ENCODE data around the gene CCDC157.

The CCDC157 gene

DNA sequence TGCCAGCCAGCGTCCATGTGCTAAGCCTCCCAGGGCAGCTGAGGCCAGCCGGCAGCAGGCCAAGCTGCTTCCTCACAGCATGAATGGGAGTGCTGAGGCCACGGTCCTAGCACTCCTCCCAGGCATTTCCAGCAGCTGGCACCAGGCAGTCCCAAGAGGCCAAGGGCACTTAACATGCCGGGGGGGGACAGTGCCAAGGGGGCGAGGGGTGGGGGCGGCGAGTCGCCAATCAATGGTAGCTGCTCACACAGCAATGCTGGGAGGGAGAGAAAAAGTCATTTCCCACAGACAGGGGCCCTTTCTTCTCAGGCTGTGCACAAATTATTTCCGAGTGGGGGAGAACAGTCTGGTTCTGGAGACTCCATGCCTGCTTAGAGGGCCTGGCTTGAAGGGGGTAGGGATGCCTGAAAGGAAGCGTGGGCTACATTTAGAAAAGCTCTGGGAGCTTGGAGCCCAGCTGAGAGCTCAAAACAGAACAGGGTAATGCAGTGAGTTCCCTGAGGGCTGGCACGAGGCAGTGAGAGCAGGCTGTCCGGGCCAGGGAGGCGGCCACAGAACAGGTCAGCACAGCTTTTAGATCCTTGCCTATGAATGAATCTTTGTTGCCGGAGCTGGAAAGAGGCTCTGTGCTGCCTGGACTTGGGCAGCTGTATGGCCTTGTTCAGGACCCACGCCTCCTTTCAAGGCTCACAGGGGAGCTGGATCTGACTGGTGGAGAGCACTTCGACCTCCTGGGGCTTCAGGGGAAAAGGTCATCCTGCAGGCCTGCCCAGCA, 15.7 kb upstream of the CCDC157 start:
- TF ChIP-seq, protein P1, sequence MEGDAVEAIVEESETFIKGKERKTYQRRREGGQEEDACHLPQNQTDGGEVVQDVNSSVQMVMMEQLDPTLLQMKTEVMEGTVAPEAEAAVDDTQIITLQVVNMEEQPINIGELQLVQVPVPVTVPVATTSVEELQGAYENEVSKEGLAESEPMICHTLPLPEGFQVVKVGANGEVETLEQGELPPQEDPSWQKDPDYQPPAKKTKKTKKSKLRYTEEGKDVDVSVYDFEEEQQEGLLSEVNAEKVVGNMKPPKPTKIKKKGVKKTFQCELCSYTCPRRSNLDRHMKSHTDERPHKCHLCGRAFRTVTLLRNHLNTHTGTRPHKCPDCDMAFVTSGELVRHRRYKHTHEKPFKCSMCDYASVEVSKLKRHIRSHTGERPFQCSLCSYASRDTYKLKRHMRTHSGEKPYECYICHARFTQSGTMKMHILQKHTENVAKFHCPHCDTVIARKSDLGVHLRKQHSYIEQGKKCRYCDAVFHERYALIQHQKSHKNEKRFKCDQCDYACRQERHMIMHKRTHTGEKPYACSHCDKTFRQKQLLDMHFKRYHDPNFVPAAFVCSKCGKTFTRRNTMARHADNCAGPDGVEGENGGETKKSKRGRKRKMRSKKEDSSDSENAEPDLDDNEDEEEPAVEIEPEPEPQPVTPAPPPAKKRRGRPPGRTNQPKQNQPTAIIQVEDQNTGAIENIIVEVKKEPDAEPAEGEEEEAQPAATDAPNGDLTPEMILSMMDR (IDR thresholded peaks at IDR 0.05) = no peak
- Histone ChIP-seq H3K27me3 (no peaks in the 10 kb centered on the region), H3K27ac (no peak overlapping the region), H3K36me3 (peaks cover 100% of the 10 kb centered on the region), H3K9me3 (no peaks in the 10 kb centered on the region), H3K4me3 (ENCODE audit: low read depth in 1 of 2, low read length in 1 of 2) (no peak overlapping the region), H3K4me1 (ENCODE audit: control insufficient read depth in 1 of 2, insufficient read depth in 1 of 2, low read depth in 1 of 2, low read length in 1 of 2) (no peaks in the 10 kb centered on the region)

DNA sequence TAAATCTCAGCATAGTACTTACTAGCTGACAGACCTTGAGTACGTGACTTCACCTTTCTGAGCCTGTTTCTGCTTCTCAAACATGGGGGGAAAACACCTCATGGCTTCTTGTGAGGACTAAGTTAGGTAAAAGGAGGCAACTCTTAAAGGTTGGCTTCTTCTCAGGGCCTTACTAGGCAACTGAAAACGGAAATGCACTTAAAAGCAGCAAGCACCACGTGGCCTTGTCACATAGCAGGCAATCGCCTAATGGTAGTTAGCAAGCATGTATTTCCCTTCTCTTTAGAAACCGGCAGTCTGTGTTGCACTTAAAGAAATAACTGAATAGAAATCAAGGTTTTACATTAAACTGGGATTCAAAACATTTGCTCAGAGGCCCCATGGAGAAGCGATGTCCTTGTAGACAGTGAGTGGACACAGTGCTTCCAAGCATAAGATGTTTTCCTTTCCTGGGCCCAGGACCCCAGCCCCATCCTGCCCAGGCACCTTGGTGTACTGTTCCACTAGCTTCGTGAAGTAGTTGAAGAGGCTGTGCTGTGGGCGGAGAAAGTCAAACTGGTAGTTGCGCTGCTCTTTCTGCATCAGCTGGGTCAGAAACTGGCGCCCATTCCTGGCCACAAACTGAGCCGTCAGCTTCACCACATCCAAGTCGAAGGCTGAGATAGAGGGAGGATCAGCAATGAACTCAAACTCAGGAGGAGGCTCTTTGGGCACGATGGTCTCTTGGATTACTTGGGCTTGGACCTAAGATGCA, 12.2 kb upstream of the CCDC157 start:
- Histone ChIP-seq H3K9me3 (no peaks in the 10 kb centered on the region), H3K4me3 (ENCODE audit: low read depth in 1 of 2, low read length in 1 of 2) (no peak overlapping the region), H3K27ac (no peak overlapping the region), H3K4me1 (ENCODE audit: control insufficient read depth in 1 of 2, insufficient read depth in 1 of 2, low read depth in 1 of 2, low read length in 1 of 2) (no peaks in the 10 kb centered on the region), H3K27me3 (no peaks in the 10 kb centered on the region), H3K36me3 (peaks cover 100% of the 10 kb centered on the region)
- TF ChIP-seq, protein P1 (IDR thresholded peaks at IDR 0.05) = no peak

DNA sequence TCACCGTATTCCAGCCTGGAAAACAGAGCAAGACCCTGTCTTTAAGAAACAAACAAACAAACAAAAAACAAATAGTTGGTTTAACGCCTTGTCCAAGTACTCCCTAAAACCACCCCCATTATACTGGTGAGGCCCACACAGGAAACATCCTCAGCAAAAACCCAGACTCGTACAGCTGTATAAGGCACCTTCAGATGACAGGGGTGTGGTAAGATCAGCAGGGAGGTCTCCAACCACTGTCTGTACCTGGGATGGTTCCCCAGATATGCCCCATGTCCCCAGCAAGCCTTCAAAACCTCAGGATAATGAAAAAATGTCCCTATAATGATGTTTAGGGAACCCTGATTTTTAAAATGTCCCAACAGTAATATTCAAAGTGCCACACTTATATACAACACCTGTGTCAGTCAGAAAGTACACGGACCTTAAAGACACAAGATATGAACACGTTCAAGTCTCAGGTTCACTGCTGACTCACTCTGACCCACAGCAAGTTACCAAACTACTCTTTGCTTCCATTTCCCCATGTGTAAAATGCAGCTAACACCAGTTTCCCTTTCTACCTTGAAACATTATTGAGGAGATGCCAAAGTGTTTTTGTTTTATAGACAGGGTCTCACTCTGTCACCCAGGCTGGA, 9.4 kb upstream of the CCDC157 start:
- H3K36me3 ChIP-seq = peaks cover 100% of the 10 kb centered on the region
- H3K4me3 ChIP-seq (ENCODE audit: low read depth in 1 of 2, low read length in 1 of 2) = no peak overlapping the region
- peaks cover 6% of the 10 kb centered on the region for H3K9me3 ChIP-seq
- H3K27me3 ChIP-seq = no peaks in the 10 kb centered on the region
- TF ChIP-seq, protein P1 (IDR thresholded peaks at IDR 0.05) = no peak
- no peaks in the 10 kb centered on the region for H3K4me1 ChIP-seq (ENCODE audit: control insufficient read depth in 1 of 2, insufficient read depth in 1 of 2, low read depth in 1 of 2, low read length in 1 of 2)
- no peak overlapping the region for H3K27ac ChIP-seq

DNA sequence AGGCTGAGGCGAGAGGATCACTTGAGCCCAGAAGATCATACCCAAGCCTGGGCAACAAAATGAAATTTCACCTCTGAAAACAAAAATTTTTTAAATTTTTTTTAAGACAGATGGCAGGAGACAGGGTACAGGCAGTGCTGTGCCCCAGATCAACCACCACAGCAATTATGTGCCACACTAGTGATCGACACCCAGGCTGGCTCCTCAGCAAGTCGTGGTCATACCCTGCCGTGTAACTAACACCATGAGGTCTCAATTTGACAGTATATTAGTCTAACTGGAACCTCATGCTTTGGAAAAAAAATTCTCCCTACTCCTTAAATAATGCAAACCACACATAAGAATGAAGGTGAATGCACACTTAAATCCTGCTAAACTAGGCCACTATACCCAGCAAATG, 8.4 kb upstream of the CCDC157 start:
- H3K9me3 ChIP-seq = peaks cover 6% of the 10 kb centered on the region
- peaks cover 97% of the 10 kb centered on the region for H3K36me3 ChIP-seq
- no peaks in the 10 kb centered on the region for H3K27me3 ChIP-seq
- no peaks in the 10 kb centered on the region for H3K4me1 ChIP-seq (ENCODE audit: control insufficient read depth in 1 of 2, insufficient read depth in 1 of 2, low read depth in 1 of 2, low read length in 1 of 2)
- H3K4me3 ChIP-seq (ENCODE audit: low read depth in 1 of 2, low read length in 1 of 2) = no peak overlapping the region
- H3K27ac ChIP-seq = no peak overlapping the region
- TF ChIP-seq, protein P1 (IDR thresholded peaks at IDR 0.05) = no peak

DNA sequence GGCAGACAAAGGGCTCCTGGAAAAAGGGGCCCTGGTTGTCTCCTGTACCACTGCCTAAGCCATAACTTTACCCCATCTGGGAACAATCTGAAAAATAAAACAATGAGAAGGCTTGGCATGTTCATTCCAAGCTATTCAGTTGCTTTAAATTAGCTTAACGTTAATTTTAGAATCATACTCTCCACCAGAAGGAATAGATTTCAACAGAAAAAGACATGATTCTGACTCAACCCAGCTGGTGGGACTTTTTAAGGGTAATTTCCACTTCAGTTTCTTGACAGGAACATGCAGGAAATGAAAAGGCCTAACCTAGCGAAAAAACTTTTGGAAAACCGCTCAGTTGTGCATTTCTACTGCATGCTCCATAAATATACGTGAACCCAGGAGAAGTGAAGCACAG, 8.0 kb upstream of the CCDC157 start:
- TF ChIP-seq, protein P1 (IDR thresholded peaks at IDR 0.05) = no peak
- H3K27me3 ChIP-seq = no peaks in the 10 kb centered on the region
- H3K36me3 ChIP-seq = peaks cover 96% of the 10 kb centered on the region
- H3K4me3 ChIP-seq (ENCODE audit: low read depth in 1 of 2, low read length in 1 of 2) = no peak overlapping the region
- H3K4me1 ChIP-seq (ENCODE audit: control insufficient read depth in 1 of 2, insufficient read depth in 1 of 2, low read depth in 1 of 2, low read length in 1 of 2) = peaks cover 0 to 2% of the 10 kb centered on the region in 2 experiments
- H3K9me3 ChIP-seq = peaks cover 6% of the 10 kb centered on the region
- no peak overlapping the region for H3K27ac ChIP-seq

Data from neutrophil (primary cell).